HG02588 (cell line): ENCODE results near the gene ELMO1.
"Not testable (repeated sequence)": the region's sequence is repeated elsewhere in the genome, so short reads cannot be mapped to it uniquely, and the experiment has no call there.

Source experiments
- ATAC-seq: cut with Tn5 transposase; IDR thresholded peaks from one replicate; pipeline ENCODE4 v1.9.1; 2021; ENCODE audit warnings: mild to moderate bottlenecking, moderate library complexity; ENCODE audit not compliant: unreplicated experiment

Gene ELMO1

GRCh38 chr7:37150180-37150579 is 298.5 kb downstream of the ELMO1 start:
- ATAC-seq = no peak

- no peak for ATAC-seq
Measured at GRCh38 chr7:37149773-37150124, 298.9 kb downstream of the ELMO1 start.

- ATAC-seq = peak; percentile 59
Measured at GRCh38 chr7:37149051-37149772, 299.5 kb downstream of the ELMO1 start.

- no peak for ATAC-seq
Measured at GRCh38 chr7:37145682-37146081, 303.0 kb downstream of the ELMO1 start.

GRCh38 chr7:37144423-37144822 is 304.2 kb downstream of the ELMO1 start:
- ATAC-seq = no peak

GRCh38 chr7:37142958-37143357 is 305.7 kb downstream of the ELMO1 start:
- ATAC-seq = no peak

- no peak for ATAC-seq
Measured at GRCh38 chr7:37141742-37142141, 306.9 kb downstream of the ELMO1 start.

GRCh38 chr7:37133902-37134301 is 314.8 kb downstream of the ELMO1 start:
- ATAC-seq = not testable (repeated sequence)

- no peak for ATAC-seq
Measured at GRCh38 chr7:37131855-37132254, 316.8 kb downstream of the ELMO1 start.

GRCh38 chr7:37129035-37129425 is 319.6 kb downstream of the ELMO1 start:
- no peak for ATAC-seq

- no peak for ATAC-seq
Measured at GRCh38 chr7:37128327-37129034, 320.2 kb downstream of the ELMO1 start.

GRCh38 chr7:37119296-37119860 is 329.3 kb downstream of the ELMO1 start:
- no peak for ATAC-seq

GRCh38 chr7:37118004-37118403 is 330.7 kb downstream of the ELMO1 start:
- ATAC-seq = no peak

- ATAC-seq = no peak
Measured at GRCh38 chr7:37117292-37117691, 331.4 kb downstream of the ELMO1 start.

- no peak for ATAC-seq
Measured at GRCh38 chr7:37116093-37116701, 332.5 kb downstream of the ELMO1 start.

GRCh38 chr7:37113661-37114355 is 334.9 kb downstream of the ELMO1 start:
- ATAC-seq = no peak

- ATAC-seq = no peak
Measured at GRCh38 chr7:37112876-37113275, 335.8 kb downstream of the ELMO1 start.

GRCh38 chr7:37112218-37112617 is 336.4 kb downstream of the ELMO1 start:
- no peak for ATAC-seq

- ATAC-seq = no peak
Measured at GRCh38 chr7:37111459-37111858, 337.2 kb downstream of the ELMO1 start.

- ATAC-seq = no peak
Measured at GRCh38 chr7:37110660-37111424, 337.8 kb downstream of the ELMO1 start.
